GM19397 (cell line): ENCODE data around the gene CAGE1.

Experiments used
- ATAC-seq: cut with Tn5 transposase; IDR thresholded peaks from one replicate; pipeline ENCODE4 v1.9.1; 2021; ENCODE audit warnings: mild to moderate bottlenecking, moderate library complexity; ENCODE audit not compliant: unreplicated experiment

CAGE1 gene

DNA sequence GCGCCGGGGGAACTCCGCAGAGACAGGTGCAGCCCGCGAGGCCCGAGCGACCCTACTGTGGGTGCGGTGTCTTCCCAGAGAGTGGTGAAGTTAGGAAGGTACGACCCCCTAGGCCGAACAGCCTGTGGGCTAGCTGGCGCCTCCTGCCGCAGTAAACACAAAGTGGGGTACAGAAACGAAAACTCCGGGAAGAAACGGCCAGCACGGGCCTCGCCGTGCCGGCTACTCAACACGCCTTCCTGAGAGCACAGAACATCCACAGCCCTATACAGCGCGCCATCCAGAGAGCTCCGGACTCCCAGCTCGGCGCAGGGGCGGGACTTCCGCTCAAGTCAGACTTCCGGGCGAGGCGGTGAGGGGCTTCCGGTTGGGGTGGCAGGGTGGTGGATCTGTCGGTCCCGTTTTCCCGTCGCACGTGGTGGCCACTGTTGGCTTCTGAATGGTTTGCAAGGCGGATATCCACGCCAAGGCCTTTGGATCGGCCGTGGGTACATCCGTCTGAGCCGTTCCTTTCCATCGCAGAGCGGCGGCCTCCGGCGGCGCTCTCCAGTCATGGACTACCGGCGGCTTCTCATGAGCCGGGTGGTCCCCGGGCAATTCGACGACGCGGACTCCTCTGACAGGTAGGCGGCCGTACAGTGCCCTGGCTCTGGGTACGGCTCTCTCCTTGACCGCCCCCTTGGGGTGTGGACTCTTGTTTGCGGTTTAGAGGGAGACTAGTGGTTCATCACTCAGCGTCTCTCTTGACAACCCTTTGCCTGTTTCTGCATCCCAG lies at the start of gene CAGE1, which contains the start of gene RIOK1:
CAGE1 (minus strand) TSS at position 292 of the 775 bp plus-strand sequence. CDS start 2,569 bp downstream, outside the sequence.
RIOK1 (plus strand) TSS at position 358 of the 775 bp plus-strand sequence; CDS start at position 553, 195 bp downstream.
- peak; percentile 97 for ATAC-seq

DNA sequence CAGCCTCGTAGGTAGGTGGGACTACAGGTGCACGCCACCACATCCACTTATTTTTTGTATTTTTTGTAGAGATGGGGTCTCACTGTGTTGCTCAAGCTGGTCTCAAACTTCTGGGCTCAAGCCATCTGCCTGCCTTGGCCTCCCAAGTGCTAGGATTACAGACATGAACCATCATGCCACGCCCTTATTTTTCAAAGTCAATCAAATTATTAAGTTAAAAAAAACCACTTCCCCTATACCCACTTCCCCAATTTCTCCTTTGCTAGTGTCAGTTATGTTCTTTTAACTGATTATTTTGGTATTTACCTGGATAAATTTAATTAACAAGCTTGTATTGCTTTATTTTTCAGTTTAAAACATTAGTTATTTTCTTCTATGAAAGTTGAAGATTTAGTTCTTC lies 49.7 kb upstream of the CAGE1 start:
- no peak for ATAC-seq

DNA sequence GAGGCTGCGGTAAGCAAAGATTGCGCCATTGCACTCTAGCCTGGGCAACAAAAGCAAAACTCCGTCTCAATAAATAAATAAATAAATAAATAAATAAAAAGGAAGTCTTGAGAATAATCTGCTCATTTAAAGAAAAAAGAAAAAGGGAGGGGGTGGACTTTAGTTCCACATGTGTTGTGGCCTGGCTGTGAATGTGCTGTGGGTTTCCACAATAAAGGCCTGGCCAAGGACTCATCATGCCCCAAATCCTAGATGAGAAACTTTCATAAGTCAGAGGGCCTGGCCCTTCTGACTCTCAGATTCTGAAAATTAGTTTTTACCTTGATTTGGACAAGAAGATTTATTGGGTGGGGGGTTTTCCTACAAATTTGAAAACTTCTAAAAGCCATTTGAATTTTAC lies 48.5 kb upstream of the CAGE1 start:
- no peak for ATAC-seq

DNA sequence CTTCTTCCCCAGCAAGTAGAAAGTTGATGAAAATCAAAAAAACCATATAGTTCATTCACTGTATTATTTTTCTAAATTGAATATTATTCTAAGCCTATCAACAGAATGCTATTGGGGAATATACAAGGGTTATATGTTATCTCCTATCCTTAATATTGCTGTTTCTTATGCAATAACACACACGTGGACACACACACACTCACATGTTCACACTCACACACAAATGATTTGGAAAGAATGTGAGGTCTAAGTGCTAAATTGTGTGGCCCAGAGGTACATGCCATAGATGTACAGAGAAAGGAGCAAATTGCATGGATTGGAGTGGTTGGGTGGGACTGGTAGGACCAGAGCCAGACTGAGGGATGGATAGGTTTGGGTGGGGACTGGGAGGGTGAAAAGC lies 45.1 kb upstream of the CAGE1 start:
- no peak for ATAC-seq

DNA sequence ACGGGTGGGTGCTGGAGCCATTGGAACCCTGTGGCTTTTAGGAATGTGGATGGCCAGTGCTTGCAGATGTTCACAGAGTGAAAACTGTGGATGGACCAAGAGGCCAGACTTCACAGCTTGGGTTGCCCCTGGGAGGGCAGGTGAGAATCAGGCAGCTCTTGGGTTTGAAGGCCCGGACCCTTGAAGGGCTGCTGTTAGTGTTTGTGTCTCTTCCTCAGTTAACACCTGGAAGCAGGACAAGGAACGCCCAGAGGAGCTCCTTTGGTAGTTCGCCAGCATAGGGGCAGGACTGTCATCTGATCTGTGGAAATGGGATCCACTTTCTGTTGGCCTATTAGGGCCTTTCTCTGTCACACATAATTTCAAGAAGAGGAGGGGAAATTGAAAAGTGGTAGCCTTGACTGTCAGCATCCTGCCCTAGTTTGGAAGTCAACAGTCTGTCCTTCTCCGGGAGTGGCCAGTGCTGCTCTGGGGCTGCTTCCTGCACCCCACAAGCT lies 43.6 kb upstream of the CAGE1 start:
- no peak for ATAC-seq

DNA sequence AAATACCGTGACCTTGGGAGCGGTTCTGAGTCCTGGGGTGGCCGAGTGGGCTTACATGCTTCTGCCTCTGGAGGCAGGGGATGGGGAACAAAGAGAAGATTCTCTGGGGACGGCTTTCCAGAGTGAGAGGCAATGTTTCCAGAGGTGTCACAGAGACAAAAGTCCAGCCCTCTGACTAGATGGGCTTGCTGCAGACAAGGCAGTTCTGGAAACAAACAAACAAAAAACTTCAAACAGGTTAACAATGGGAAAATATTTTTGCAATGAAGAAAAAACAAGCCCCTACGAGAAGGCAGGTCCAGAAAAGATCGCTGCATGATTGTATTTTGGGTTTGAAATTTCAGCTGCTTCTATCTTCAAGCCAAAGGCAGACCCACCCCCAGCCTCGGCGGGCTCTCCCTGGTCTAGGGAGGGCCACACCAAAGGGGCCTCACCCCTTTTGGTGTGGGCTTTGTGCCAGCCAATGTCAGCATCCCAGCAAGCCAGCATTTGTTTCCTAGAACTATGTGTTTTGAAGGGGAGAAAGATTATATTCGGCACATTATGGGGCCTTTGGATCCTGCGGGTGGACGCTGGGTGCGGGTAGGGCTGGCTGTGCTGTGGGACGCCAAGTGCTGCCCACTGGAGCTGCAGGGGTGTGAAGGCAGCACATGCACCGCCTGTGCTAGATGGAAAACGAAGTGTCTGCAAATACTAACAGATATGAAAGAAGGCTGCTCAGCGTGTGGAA lies 43.0 kb upstream of the CAGE1 start:
- no peak for ATAC-seq

DNA sequence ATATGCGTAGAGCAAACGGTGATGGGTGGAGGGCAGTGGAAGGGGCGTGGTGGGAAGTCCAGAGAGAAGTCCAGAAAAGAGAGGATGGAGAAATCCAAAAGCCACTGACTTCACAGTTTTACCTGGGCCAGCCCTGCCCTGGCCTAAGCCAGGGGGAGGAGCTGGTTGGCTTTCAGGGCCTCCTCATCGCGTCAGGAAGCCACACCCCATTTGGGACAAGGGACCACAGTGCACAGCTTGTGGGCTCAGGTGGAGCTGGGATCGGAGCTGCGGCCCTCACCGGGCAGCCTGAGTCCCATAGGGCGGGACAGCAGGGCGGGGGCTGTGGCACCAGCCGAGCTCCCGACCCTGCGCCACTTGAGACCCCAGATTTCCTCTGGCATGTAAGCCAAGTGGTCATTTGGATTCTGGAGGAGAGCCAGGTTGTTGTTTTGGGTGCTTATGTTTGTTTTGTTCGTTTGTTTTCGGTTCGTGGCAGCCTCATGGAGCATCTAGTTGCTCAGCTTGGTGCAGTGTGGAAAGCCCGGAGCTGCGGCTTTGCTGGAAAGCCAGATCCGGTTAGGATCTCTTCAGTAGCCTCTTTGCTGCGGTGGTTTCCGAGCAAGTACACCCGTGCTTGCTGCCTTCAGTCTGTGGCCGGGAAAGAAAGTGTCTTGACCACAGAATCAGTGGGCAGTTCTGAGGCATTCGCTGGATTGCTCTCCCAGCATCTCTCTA lies 42.3 kb upstream of the CAGE1 start:
- no peak for ATAC-seq

DNA sequence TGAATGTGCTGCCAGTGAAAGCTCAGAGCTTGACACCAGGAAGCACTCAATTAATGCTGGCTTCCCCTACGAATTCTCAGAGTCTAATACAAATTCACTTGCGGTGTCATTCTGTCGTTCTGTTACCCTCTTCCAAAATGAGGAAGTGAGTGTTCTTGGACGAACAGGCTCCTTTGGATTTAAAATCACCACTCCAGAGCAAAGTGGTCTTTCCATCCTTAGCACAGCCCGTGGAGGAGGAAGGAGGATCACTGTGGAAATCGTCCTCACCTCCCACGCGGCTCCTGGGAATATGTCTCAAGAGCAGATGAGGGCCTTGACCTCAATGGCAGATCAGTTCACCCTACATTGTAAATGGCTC lies 41.8 kb upstream of the CAGE1 start:
- ATAC-seq = no peak

DNA sequence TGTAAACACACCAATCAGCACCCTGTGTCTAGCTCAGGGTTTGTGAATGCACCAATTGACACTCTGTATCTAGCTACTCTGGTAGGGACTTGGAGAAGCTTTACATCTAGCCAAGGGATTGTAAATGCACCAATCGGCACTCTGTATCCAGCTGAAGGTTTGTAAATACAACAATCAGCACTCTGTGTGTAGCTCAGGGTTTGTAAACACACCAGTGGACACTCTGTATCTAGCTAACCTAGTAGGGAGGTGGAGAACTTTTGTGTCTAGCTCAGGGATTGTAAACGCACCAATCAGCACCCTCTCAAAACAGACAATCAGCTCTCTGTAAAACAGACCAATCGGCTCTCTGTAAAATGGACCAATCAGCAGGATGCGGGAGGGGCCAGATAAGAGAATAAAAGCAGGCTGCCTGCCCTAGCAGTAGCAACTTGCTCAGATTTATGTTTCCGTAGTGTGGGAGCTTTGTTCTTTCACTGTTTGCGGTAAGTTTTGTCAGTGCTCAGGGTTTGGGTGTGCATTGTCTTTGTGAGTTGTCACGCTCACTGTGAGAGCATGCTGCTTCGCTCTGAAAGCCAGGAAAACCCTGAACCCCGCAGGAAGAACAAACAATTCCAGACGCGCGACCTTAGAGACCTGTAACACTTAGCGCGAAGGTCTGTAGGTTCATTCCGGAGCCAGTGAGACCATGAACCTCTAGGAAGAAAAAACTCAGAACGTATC lies 37.1 kb upstream of the CAGE1 start:
- ATAC-seq = no peak

DNA sequence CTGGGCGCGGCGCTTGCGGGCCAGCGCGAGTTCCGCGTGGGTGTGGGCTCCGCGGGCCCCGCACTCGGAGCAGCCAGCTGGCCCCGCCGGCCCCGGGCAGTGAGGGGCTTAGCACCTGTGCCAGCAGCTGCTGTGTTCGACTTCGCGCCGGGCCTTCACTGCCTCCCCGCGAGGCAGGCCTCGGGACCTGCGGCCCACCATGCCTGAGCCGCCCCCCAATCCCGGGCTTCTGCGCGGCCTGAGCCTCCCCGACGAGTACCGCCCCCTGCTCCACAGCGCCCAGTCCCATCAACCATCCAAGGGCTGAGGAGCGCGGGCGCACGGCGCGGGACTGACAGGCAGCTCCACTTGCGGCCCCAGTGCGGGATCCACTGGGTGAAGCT lies 36.3 kb upstream of the CAGE1 start:
- ATAC-seq = no peak

DNA sequence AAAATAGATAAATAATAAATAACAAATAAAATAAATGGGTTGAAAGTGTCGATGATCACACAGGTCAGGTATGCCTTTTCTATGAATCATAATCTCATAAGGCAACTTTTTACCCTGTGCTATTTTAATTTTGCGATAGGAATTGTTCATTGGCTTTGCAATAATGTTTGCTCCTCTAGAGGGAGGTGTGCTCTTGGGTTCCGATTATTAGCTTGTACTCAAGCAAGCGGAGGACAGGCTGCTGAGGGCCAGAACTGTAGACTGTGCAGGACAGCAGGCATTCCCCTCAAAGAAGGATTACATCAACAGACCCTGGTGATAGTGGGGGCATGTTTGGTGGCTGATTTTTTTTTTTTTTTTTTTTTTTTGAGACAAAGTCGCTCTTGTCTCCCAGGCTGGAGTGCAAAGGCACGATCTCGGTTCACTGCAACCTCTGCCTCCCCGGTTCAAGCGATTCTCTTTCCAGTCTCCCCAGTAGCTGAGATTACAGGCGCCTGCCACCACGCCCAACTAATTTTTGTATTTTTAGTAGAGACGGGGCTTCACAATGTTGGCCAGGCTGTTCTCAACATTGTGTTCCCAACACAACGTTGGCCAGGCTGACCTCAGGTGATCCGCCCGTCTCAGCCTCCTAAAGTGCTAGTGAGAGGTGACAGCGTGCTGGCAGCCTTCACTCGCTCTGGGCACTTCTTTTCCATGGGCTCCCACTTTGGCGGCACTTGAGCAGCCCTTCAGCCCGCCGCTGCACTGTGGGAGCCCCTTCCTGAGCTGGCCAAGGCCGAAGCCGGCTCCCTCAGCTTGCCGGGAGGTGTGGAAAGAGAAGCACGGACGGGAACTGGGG lies 35.6 kb upstream of the CAGE1 start:
- ATAC-seq = no peak

DNA sequence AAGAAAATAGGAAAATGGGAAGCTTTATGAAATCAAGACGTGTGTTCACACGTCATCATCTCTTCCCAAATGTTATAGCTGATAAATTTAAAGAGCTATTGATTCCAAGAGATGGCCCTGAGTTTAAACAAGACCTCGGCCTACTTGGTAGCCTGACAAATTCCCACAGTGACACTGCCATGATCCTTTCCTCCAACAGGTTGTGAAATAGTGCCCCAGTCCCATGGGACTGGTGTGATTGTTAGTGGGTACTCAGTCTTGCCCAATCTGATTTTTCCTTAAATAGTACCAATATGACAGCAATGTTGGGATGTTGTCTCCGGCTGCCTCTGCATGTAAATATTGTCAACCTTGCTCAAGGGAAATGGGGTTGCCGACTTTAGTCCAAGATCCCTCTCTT lies 34.5 kb upstream of the CAGE1 start:
- no peak for ATAC-seq

DNA sequence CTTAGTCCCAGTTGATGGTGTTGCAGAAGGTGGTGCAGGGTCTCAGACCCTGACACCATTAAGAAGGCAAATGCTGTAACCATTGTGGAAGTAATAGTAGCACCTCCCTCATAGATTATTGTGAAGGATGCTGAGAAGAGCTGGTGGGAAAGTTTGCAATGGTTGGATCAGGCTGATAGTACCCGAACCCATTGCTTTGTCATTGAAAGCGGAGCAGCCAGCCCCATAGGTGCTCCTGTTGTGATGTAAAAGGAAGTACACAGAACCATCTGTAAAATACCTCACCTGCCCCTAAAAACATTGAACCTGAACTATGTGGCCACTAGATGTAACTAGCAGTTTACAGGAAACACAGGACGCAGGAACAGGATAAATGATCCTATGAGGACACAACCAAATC lies 31.5 kb upstream of the CAGE1 start:
- no peak for ATAC-seq

DNA sequence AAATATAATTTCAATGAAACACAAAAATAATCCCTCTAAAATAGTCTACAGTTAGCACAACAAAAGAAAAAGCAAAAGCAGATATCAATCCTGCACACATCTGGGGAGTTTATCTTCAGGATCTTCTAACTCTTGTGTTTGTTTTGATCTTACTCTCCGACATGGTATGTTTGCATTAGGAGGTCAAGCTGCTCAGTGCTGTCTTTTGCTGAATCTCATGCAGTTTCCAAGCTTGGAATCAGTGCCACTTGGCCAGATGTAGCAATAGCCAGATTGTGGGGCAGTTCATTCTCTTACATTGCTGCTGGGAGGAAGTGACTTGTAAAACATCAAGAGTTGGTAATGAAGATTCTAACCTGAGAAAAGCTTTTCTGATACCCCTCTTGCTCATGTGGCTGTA lies 29.5 kb upstream of the CAGE1 start:
- no peak for ATAC-seq

DNA sequence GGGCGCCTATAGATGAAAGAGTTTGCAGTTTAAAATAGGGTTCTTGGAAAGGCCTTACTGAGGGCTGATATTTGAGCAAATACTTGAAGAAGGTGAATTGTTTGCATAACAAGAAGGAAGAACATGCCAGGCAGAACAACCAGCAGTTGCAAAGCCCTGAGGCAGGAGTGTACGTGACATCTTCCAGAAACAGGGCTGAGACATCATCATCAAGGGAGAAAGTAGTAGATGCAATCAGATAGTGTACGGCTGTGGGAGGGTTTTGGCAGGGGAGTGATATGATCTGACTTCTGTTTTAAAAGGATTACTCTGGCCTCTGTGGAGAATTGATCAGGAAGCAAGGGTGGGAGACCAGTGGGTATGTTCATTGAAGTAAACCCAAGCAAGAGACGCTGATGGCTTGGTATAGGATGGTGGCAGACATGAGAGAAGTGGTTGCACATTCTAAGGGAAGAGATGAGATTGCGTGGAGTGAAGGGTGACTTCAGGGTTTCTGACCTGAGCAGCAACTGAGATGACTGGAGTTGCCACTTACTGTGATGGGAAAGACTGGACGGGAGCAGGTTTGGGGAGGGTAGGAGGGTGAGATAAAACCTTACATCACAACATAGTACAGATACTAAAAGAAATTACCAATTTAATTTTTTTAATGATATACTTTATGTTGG lies 28.8 kb upstream of the CAGE1 start:
- no peak for ATAC-seq

DNA sequence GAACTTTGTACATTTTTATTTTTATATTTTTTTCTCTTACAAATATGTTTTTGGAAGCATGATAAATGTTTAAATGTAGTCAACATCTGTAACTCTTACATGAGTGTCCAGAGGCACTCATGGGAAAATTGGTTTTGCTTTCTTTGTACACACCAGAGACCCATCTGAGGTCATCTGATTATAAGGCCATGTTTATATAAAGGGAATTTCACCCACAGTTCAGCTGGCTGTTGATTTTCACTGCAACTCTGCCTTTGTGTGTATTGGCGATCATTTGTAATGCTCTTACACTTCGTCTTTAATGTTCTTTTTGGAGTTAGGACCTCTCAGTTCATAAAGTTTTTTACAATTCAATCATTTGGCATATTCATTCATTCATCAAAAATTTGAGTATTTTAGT lies 28.1 kb upstream of the CAGE1 start:
- no peak for ATAC-seq

DNA sequence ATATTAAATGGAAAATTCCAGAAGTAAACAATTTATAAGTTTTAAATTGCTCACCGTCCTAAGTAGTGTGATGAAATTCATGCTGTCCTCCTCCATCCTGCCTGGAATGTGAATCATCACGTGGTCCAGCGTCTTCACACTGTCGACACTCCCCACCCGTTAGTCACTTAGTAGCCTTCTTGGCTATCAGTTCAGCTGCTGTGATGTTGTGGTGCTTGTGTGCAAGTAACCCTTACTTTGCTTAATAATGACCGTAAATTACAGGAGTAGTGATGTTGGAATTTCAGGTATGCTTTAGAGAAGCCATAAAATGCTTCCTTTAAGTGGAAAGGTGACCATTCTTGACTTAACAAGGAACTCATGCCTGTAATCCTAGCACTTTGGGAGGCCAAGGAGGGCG lies 25.3 kb upstream of the CAGE1 start:
- ATAC-seq = no peak

DNA sequence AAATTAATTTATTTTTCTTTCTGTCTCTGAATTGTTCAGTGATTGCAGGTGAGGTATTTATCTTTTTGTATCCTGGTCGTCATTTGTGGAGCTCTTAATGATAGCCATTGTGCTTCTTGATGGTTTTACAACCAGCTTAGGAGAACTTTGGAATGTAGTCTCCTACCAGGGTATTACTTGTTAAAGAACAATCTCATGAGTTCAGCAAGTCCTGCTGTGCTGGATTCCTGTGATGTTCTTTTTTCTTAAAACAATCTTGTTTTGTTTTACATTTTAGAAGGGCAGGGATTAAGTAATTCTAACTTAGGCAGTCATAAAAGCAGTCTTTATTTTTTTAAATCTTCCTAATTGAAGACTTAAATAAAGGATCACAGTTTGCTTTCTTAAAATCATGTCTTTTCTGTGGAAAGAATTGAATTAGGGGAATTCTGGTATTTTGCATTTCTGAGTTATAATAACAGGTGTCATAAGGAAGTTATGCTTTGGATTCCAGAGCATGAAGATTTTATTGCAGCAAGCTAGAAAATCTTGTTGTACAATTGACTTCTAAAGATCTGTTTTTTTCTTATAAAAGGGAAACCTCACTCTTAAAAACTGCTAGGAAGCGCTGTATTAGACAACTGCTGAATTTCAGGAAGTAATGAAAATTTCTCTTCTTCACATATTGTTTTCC lies 23.7 kb upstream of the CAGE1 start:
- no peak for ATAC-seq

DNA sequence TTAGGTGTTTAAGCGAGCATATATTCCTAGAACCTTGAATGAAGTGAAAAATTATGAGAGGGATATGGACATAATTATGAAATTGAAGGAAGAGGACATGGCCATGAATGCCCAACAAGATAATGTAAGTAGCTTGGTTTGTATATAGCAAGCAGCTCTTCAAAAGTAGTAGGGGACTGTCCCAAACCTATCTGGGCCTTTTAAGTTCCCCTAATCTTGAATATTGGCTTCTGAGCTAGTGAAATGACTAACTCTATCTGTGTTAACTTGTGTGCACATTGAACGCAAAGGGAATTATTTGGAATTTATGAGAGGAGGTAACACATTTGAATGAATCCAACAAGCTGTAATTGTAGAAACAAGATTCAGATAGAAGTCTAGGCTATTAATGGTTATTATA lies 21.8 kb upstream of the CAGE1 start:
- ATAC-seq = no peak
